GM12801 (cell line): ENCODE data around the gene SPATA31D3.
"Not testable (repeated sequence)": the region's sequence is repeated elsewhere in the genome, so short reads cannot be mapped to it uniquely, and the experiment has no call there.

Experiments
- TF ChIP-seq, protein P1 (sequence below): IDR thresholded peaks from one replicate; pipeline ENCODE4 v1.5.1; 2011; ENCODE audit warnings: control low read depth; ENCODE audit not compliant: insufficient read length; ENCODE audit errors: extremely low read depth

Gene SPATA31D3

GRCh38 chr9:81943393-81943792 is at the start of gene SPATA31D3:
TSS of gene SPATA31D3 (plus strand) at chr9:81943500. CDS start at chr9:81943586, 86 bp downstream.
- TF ChIP-seq, protein P1, sequence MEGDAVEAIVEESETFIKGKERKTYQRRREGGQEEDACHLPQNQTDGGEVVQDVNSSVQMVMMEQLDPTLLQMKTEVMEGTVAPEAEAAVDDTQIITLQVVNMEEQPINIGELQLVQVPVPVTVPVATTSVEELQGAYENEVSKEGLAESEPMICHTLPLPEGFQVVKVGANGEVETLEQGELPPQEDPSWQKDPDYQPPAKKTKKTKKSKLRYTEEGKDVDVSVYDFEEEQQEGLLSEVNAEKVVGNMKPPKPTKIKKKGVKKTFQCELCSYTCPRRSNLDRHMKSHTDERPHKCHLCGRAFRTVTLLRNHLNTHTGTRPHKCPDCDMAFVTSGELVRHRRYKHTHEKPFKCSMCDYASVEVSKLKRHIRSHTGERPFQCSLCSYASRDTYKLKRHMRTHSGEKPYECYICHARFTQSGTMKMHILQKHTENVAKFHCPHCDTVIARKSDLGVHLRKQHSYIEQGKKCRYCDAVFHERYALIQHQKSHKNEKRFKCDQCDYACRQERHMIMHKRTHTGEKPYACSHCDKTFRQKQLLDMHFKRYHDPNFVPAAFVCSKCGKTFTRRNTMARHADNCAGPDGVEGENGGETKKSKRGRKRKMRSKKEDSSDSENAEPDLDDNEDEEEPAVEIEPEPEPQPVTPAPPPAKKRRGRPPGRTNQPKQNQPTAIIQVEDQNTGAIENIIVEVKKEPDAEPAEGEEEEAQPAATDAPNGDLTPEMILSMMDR: not testable (repeated sequence)

GRCh38 chr9:81893929-81894328 is 49.4 kb upstream of the SPATA31D3 start:
- TF ChIP-seq, protein P1: no peak

GRCh38 chr9:81894891-81895290 is 48.4 kb upstream of the SPATA31D3 start:
- TF ChIP-seq, protein P1: no peak

GRCh38 chr9:81896070-81896469 is 47.2 kb upstream of the SPATA31D3 start:
- TF ChIP-seq, protein P1: no peak

DNA sequence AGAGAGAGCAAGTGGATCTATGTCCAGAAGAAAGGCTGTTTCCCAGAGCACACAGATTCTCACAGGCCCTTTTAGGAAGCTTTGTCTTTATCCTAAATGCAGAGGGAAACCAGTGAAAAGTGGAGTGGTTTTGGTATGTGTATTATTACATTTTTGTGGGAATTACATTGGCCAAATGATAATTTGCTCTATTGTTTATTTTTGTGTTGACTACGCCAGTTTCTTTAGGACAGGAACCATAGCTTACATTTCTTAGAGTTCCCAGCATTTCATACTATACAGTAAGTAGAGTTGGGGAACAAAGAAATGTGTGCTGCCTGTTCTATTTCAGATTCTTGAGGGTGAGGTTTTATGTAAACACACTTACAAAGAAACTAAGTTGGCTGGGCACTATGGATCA is 44.4 kb upstream of the SPATA31D3 start:
- TF ChIP-seq, protein P1: no peak

DNA sequence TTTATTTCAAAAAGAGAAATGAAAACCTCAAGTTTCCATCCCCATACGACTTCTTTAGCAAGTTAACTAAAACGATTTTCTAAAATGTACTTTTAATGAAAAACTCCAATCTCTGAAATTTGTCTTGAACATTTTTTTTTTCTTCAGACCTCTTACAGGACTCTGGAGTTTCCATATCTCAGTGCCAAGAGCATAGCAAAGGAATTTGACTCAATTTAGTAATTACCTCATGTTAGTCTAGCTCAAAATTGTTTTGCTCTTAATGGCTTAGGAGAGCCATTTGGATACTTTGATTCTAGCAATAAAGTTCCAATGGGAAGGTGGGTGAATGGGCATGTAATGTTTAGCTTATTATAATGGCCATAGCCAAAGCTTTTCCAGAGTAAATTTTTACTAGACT is 41.1 kb upstream of the SPATA31D3 start:
- TF ChIP-seq, protein P1: no peak

DNA sequence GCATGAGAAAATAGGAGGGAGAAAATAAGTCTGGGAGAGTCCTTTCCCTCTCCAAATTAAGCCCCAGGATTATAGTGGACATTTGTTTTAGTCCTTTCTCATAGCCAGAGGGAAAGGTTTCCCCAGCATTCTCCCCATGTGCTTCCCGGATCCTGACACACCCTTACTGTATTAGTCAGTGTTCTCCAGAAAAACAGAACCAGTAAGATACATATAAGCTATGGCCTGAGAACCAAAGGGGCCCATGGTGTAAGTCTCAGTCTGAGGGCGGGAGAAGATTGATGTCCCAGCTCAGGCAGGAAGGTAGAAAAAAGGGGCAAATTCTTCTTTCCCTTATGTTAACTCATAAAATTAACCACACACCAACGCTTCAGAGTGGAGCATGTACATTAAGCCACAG is 40.7 kb upstream of the SPATA31D3 start:
- TF ChIP-seq, protein P1: no peak

- TF ChIP-seq, protein P1: no peak
Measured at GRCh38 chr9:81906671-81907070, 36.6 kb upstream of the SPATA31D3 start.
